H1 (cell line): ENCODE measurements around the gene FAM53B. TPM values are rescaled to one million over a fixed set of nuclear protein-coding genes. Genes with fewer than 3 reads are reported as not detected.

Source experiments
- CEBPB ChIP-seq: IDR thresholded peaks from 2 replicates; pipeline ENCODE4 v1.6.1; 2012; ENCODE audit warnings: low read depth, low read length
- HDAC6 ChIP-seq: IDR thresholded peaks from one replicate; pipeline ENCODE4 v1.7.1; 2012; ENCODE audit warnings: low read depth, mild to moderate bottlenecking, inconsistent platforms, low read length, moderate library complexity
- KDM4A ChIP-seq: IDR thresholded peaks from one replicate; pipeline ENCODE4 v1.7.1; 2012; ENCODE audit warnings: low read depth, mild to moderate bottlenecking, moderate library complexity, low read length, inconsistent platforms; ENCODE audit not compliant: severe bottlenecking
- NRF1 ChIP-seq: IDR thresholded peaks from 2 replicates; pipeline ENCODE4 v1.6.1; 2011; ENCODE audit warnings: mild to moderate bottlenecking, low read depth, low read length, improper control_type of control experiment
- TAF1 ChIP-seq: IDR thresholded peaks from 2 replicates; pipeline ENCODE4 v1.6.1; 2011; ENCODE audit warnings: mild to moderate bottlenecking, low read depth, low read length
- polyA plus RNA-seq, 7 experiments: library from polyadenylated mRNA; depleted of rRNA in 3 of 7; stranded (reverse) in 5 of 7; unstranded in 2 of 7; fragments of >200 nt in 5 of 7; fragments of 200-250 nt in 2 of 7; gene quantifications; 1 replicate in 5 of 7; 2 replicates in 1 of 7; 4 replicates in 1 of 7; pipeline versions ENCODE4 v1.2.1 to v1.2.3, GENCODE V29; 2011 to 2013; ENCODE audit warnings: missing spikeins in 2 of 7, mixed read lengths in 2 of 7
- total RNA-seq: library from RNA; stranded (reverse); fragmentation: NEBNext Ultra II Directional; extraction: Animal tissue kit (Norgen Biotek cat#: 25700); gene quantifications from 2 replicates; pipeline ENCODE4 v1.2.1, GENCODE V29; 2021
- TF ChIP-seq, protein P1 (sequence below): fragments of 300-600 bp; sonication (generic); IDR thresholded peaks from 2 replicates; pipeline ENCODE4 v1.7.1; 2012; ENCODE audit warnings: low read length, moderate library complexity, mild to moderate bottlenecking, inconsistent platforms; ENCODE audit not compliant: insufficient replicate concordance
- TF ChIP-seq, protein P2 (sequence below): IDR thresholded peaks from 2 replicates; pipeline ENCODE4 v1.6.1; 2011; ENCODE audit warnings: low read depth, mild to moderate bottlenecking, low read length; ENCODE audit not compliant: insufficient read depth
- TF ChIP-seq, protein P3 (sequence below): IDR thresholded peaks from 2 replicates; pipeline ENCODE4 v1.6.1; 2011; ENCODE audit warnings: low read length, improper control_type of control experiment

FAM53B gene
- total and polyA plus RNA-seq, 2 of the 8 experiments (the other 6 are each of a cell fraction or from before 2014, with no cell fraction given), result 5.3 to 14.4 TPM

DNA sequence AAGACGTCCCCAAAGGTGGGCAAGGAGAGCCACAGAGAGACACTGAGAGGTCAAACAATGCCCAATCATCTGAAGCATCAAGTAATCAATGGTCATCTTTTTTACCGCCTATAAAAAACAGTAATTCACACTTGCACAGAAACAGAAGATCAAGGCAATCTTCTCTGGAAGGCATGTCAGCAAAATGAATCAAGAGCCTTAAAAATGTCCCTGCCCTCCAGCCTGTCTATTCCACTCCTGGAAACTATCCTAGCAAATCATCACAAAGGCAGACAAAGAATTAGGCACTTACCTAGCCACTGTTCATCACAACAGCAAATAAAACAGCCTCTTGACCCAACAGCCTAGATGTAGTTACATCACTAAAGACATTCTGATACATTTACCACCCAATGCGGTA is 48.9 kb downstream of the FAM53B start (continued):
- TF ChIP-seq, protein P1, sequence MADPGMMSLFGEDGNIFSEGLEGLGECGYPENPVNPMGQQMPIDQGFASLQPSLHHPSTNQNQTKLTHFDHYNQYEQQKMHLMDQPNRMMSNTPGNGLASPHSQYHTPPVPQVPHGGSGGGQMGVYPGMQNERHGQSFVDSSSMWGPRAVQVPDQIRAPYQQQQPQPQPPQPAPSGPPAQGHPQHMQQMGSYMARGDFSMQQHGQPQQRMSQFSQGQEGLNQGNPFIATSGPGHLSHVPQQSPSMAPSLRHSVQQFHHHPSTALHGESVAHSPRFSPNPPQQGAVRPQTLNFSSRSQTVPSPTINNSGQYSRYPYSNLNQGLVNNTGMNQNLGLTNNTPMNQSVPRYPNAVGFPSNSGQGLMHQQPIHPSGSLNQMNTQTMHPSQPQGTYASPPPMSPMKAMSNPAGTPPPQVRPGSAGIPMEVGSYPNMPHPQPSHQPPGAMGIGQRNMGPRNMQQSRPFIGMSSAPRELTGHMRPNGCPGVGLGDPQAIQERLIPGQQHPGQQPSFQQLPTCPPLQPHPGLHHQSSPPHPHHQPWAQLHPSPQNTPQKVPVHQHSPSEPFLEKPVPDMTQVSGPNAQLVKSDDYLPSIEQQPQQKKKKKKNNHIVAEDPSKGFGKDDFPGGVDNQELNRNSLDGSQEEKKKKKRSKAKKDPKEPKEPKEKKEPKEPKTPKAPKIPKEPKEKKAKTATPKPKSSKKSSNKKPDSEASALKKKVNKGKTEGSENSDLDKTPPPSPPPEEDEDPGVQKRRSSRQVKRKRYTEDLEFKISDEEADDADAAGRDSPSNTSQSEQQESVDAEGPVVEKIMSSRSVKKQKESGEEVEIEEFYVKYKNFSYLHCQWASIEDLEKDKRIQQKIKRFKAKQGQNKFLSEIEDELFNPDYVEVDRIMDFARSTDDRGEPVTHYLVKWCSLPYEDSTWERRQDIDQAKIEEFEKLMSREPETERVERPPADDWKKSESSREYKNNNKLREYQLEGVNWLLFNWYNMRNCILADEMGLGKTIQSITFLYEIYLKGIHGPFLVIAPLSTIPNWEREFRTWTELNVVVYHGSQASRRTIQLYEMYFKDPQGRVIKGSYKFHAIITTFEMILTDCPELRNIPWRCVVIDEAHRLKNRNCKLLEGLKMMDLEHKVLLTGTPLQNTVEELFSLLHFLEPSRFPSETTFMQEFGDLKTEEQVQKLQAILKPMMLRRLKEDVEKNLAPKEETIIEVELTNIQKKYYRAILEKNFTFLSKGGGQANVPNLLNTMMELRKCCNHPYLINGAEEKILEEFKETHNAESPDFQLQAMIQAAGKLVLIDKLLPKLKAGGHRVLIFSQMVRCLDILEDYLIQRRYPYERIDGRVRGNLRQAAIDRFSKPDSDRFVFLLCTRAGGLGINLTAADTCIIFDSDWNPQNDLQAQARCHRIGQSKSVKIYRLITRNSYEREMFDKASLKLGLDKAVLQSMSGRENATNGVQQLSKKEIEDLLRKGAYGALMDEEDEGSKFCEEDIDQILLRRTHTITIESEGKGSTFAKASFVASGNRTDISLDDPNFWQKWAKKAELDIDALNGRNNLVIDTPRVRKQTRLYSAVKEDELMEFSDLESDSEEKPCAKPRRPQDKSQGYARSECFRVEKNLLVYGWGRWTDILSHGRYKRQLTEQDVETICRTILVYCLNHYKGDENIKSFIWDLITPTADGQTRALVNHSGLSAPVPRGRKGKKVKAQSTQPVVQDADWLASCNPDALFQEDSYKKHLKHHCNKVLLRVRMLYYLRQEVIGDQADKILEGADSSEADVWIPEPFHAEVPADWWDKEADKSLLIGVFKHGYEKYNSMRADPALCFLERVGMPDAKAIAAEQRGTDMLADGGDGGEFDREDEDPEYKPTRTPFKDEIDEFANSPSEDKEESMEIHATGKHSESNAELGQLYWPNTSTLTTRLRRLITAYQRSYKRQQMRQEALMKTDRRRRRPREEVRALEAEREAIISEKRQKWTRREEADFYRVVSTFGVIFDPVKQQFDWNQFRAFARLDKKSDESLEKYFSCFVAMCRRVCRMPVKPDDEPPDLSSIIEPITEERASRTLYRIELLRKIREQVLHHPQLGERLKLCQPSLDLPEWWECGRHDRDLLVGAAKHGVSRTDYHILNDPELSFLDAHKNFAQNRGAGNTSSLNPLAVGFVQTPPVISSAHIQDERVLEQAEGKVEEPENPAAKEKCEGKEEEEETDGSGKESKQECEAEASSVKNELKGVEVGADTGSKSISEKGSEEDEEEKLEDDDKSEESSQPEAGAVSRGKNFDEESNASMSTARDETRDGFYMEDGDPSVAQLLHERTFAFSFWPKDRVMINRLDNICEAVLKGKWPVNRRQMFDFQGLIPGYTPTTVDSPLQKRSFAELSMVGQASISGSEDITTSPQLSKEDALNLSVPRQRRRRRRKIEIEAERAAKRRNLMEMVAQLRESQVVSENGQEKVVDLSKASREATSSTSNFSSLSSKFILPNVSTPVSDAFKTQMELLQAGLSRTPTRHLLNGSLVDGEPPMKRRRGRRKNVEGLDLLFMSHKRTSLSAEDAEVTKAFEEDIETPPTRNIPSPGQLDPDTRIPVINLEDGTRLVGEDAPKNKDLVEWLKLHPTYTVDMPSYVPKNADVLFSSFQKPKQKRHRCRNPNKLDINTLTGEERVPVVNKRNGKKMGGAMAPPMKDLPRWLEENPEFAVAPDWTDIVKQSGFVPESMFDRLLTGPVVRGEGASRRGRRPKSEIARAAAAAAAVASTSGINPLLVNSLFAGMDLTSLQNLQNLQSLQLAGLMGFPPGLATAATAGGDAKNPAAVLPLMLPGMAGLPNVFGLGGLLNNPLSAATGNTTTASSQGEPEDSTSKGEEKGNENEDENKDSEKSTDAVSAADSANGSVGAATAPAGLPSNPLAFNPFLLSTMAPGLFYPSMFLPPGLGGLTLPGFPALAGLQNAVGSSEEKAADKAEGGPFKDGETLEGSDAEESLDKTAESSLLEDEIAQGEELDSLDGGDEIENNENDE, result no peak
- TF ChIP-seq NRF1 (no peak), KDM4A (no peak), CEBPB (no peak), HDAC6 (no peak), TAF1 (no peak)
- TF ChIP-seq, protein P2, sequence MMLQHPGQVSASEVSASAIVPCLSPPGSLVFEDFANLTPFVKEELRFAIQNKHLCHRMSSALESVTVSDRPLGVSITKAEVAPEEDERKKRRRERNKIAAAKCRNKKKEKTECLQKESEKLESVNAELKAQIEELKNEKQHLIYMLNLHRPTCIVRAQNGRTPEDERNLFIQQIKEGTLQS, result no peak
- TF ChIP-seq, protein P3, sequence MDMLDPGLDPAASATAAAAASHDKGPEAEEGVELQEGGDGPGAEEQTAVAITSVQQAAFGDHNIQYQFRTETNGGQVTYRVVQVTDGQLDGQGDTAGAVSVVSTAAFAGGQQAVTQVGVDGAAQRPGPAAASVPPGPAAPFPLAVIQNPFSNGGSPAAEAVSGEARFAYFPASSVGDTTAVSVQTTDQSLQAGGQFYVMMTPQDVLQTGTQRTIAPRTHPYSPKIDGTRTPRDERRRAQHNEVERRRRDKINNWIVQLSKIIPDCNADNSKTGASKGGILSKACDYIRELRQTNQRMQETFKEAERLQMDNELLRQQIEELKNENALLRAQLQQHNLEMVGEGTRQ, result no peak
